NCI-H2196 (cell line): ENCODE data around the gene CD274.
A peak's percentile ranks its signal among the peaks of the same experiment; 100 is the strongest.
"Not testable (repeated sequence)": the region's sequence is repeated elsewhere in the genome, so short reads cannot be mapped to it uniquely, and the experiment has no call there.

Experiments
- DNase-seq: peaks from one replicate; lab custom pipeline; 2025; ENCODE audit not compliant: unreplicated experiment; lab: John Stamatoyannopoulos, UW

The CD274 gene

GRCh38 chr9:5494765-5495164 lies 44.4 kb downstream of the CD274 start:
- not testable (repeated sequence) for DNase-seq

GRCh38 chr9:5499157-5499556 lies 48.8 kb downstream of the CD274 start:
- DNase-seq, result no peak

- peak; percentile 63 for DNase-seq
These were observed 49.6 kb downstream of the CD274 start for GRCh38 chr9:5499889-5500398.

GRCh38 chr9:5500441-5501235 lies 50.3 kb downstream of the CD274 start:
- peak; percentile 46 for DNase-seq

- DNase-seq, result no peak
These were observed 52.2 kb downstream of the CD274 start for GRCh38 chr9:5502553-5502952.

GRCh38 chr9:5509573-5509972 lies 59.2 kb downstream of the CD274 start:
- no peak for DNase-seq

- DNase-seq, result no peak
These were observed 60.1 kb downstream of the CD274 start, which contains the start of gene PDCD1LG2 for GRCh38 chr9:5510360-5510931. Gene PDCD1LG2 (plus strand): TSS chr9:5510531. CDS start chr9:5522547, 12,016 bp downstream.

- DNase-seq, result no peak
These were observed 60.6 kb downstream of the CD274 start for GRCh38 chr9:5510989-5511388.

- DNase-seq, result no peak
These were observed 61.1 kb downstream of the CD274 start for GRCh38 chr9:5511476-5511875.

GRCh38 chr9:5511935-5512580 lies 61.7 kb downstream of the CD274 start:
- no peak for DNase-seq

GRCh38 chr9:5512658-5513452 lies 62.5 kb downstream of the CD274 start:
- DNase-seq, result no peak

- no peak for DNase-seq
These were observed 63.7 kb downstream of the CD274 start for GRCh38 chr9:5513966-5514616.

GRCh38 chr9:5514617-5515260 lies 64.4 kb downstream of the CD274 start:
- no peak for DNase-seq

GRCh38 chr9:5515261-5515650 lies 64.9 kb downstream of the CD274 start:
- DNase-seq, result no peak

- DNase-seq, result no peak
These were observed 66.3 kb downstream of the CD274 start for GRCh38 chr9:5516453-5517220.

- DNase-seq, result no peak
These were observed 68.0 kb downstream of the CD274 start for GRCh38 chr9:5518171-5518936.

- DNase-seq, result no peak
These were observed 68.6 kb downstream of the CD274 start for GRCh38 chr9:5518937-5519319.
